ENCODE data around the gene RIN2.
"Not testable (repeated sequence)": the region's sequence is repeated elsewhere in the genome, so short reads cannot be mapped to it uniquely, and the experiment has no call there.

RIN2 gene

DNA sequence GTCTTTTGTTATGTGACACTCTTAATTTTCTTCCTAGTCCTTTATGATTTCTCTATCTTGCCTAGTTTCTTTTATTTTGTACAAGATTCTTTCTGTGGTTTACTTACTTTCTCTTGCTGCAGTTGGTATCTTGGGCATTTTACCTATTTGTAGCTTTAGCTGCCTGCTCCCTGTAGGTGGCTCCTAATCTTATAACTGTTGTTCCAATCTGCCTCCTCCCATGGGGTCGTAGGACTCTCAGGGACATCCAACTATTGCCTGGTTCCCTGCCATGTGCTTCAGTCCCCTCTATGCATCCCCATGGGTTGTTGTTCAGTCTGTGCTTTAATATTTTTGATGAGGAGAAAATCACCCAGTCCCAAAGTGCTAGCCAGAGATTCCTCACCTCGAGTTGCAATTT lies 31.4 kb downstream of the RIN2 start:
- DNase-seq, result no peak

DNA sequence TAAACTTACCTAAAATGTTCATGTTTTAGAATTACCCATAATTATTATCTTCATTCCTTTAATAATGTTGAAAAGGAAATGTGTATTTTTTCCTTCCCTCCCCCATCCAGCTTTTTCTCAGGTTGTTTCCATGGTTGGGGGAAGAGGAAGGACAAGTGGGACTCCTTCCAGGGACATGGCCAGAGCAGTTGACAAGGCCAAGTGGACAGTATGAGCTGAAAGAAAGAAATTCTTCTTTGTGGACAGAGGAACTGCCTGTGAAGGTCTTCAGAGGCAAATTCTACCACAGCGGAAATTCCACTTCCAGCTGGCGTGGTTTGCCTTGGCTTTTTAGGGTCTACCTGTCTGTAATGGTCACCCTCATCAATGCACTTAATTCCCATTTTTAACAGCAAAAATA lies 33.8 kb downstream of the RIN2 start:
- DNase-seq, result no peak

DNA sequence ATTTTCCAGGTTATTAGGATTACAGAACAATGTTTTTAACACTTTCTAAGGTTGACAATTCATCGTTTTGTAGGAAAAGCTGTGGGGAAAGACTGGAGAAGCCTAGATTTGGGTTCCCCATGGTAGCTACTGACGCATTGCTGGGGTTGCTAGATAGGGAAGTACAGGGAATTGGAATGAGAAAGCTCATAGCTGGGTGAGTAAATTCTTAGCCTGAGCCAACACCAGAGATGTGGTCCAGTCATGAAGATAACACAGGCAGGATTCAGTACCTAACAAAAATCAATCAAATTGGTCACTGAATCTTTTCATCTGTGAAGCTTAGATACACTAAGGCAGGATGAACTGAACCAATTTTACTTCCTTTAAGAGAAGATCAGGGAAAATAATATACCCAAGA lies 35.7 kb downstream of the RIN2 start:
- no peak for DNase-seq

DNA sequence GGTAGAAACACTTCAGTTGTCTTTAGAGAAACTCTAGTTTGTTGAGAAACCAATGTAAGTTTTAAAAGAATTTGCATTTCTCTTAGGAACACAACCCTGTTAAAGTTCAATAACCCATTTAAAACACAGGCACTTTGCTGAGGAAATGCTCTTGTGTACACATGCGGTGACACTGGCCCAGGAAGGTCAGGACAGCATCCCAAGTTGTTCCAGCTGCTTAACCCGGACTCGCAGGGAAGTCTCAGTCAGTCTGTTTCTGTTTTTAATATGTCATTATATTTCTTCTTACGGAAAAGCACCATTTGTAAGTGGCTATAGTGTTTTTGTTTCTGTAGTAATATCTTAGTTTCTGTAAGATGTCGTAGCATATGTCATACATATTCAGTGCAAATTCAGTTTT lies 36.9 kb downstream of the RIN2 start:
- no peak for DNase-seq

DNA sequence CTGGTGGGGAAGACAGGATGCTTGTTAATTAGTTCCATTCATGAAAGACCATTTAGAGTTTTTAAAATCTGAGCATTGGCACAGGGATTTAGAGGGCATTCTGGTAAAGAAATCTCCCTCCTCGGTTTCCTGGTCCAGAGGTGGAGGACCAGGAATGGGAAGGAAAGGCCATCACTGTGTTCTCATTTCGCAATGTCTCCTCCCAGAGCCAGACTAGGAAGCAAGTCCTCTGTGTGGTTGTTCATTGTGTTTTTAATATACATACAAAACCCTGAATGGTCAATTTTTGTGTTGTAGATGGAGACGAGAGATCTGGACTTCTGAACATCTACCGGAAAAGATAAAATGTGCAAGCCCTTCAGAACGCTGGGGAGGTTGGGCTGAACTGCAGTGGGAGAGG lies 41.3 kb downstream of the RIN2 start:
- no peak for DNase-seq

DNA sequence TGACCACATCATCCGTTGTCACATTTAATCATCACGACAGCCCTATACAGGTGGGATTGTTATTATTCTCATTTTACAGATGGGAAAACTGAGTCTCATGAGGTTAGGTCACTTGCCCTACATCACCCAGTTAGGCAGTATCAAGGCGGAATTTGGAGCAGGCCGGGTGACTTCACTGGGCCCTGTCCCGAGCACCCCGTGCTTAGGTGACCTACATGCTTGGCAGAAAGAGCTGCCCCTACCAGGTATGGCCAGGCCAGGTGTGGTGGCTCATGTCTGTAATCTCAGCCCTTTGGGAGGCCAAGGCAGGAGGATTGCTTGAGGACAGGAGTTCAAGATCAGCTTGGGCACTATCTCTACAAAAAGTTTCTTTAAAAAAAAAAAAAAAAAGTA lies 44.0 kb downstream of the RIN2 start:
- no peak for DNase-seq

DNA sequence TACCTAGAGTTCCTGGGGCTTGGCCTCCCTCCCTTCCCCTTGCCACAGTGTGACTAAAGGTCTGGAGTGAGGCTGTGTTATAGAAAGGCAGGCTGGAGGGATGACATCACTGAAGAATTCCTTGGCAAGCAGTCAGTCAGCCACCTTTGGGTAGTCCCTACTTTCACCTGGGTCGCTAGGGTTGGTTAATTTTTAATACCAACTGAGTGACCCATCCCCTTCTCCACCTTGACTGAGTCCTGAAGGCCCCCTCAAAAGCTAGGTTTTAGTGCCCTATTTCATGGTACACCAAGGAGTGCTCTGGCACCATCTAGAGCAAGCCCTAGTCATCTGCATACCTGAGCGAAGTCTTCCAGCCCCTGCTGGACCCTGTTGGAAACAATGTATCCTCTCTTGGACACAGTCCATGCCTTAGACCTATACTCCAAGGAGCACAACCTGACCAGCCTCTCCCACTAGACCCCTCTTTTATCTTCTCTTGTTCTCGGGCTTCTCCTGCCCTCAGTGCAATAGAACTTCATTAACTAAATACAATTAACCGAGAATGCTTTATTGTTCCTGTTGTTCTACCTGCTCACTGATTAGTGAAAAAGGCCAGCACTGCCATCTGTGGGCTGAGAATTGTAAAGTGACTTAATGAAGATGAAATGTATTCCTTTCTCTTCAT lies 44.6 kb downstream of the RIN2 start:
- DNase-seq, result no peak

DNA sequence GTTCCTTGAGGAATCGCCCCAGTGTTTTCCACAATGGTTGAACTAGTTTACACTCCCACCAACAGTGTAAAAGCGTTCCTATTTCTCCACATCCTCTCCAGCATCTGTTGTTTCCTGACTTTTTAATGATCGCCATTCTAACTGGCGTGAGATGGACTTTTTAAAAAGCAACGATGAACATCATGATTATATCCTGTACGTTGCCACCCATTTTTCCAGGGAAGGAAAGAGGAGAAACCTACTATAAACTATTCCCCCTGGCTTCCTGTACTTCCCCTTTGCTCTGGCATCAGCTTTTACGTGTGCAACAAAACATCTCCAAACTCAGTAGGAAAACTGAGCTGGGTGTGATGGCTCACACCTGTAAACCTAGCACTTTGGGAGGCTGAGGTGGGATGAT lies 48.2 kb downstream of the RIN2 start:
- DNase-seq, result not testable (repeated sequence)

DNA sequence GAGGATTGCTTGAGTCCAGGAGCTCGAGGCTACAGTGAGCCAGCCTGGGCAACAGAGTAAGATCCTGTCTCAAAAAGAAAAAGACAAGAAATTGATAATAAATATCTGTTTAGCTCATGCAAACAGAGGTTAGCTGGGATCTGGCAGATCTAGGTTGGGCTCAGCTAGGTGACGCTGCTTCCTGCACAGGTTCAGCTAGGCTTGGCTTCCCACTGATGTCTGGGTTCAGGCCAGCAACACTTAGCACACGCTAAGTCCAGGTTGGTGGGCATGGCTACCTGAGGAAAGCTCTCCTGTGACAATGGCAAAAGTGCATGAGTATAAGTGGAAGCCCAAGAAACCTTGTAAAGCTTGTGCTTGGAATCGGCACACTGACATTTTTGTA lies 48.7 kb downstream of the RIN2 start:
- DNase-seq, result no peak

DNA sequence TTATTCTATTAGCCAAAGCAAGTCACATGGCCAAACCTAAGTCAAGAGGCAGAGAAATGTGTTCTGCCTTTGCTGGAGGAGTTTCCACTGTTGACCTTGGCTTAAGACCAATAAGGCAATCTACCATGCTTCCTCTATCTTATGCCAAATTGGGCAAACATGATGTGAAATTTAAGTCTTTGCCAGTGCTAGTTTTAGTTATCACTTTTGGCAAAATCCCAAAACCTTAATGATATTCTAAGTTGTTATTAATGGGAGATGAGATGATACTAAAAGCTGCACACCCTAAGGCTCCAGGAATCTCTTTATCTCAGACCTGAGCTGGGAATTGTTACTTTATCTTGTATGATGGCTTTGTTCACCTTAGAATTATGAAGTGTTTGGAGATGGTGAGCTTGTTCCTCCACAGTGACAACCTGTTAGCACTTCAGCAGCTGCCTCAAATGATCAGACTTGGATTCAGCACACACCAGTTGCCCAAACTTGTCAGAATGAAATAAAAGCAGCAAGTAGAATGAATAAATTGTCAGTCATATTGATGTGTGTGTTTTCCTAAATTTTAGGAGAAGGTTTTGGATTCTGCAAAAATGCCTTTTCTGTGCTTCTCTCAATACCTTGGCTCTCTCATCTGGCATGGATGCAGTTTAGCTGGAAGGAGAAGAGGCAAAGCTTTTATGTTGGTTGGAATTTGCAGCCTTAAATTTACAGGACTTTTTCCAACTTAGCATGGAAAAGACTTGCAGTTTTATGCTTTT lies 49.3 kb downstream of the RIN2 start:
- DNase-seq, result no peak
